ENCODE data around the gene SDK1.

DNA sequence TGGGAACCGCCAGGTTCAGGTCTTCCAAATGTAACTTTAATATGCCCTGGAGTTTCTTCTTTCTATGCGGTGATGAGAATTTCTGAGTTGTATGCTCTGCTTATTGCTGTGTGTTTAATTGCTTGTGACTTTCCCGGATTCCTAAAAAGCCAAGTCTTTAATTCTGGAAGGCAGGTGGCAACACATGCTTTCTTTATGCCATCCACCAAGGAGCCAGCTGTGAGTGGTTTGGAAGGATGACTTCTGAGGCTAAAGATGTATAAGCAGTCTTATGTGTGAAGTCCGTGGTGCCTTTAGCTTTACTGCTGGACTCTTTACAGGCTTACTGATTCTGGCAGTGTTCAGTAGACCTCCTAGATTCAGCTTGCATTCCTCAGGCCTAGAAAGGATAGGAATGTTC lies 3.1 kb downstream of the SDK1 start:
- TF ChIP-seq, protein P1, sequence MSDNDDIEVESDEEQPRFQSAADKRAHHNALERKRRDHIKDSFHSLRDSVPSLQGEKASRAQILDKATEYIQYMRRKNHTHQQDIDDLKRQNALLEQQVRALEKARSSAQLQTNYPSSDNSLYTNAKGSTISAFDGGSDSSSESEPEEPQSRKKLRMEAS (IDR thresholded peaks at IDR 0.05): no peak
- TF ChIP-seq TAF1 (conservative IDR thresholded peaks at IDR 0.05): no peak
- no peak for TF ChIP-seq EGR1 (IDR thresholded peaks at IDR 0.05; ENCODE audit: low read depth in 2 of 2)
- TF ChIP-seq CTCF (IDR thresholded peaks at IDR 0.05; ENCODE audit: low read depth, low read length, missing input control): no peak

Measured in liver (tissue), 3 donors.